DMS79 (cell line): ENCODE data around the gene JAKMIP1.

Source experiments
- DNase-seq: peaks from one replicate; lab custom pipeline; 2025; lab: John Stamatoyannopoulos, UW

The JAKMIP1 gene

GRCh38 chr4:6201580-6202091 lies 1.3 kb upstream of the JAKMIP1 start:
- no peak for DNase-seq

- no peak for DNase-seq
Observed at GRCh38 chr4:6200922-6201362, 593 bp upstream of the JAKMIP1 start.

GRCh38 chr4:6199422-6199921 lies 877 bp downstream of the JAKMIP1 start:
- DNase-seq = no peak

- no peak for DNase-seq
Observed at GRCh38 chr4:6198768-6199421, 1.5 kb downstream of the JAKMIP1 start.

- no peak for DNase-seq
Observed at GRCh38 chr4:6198278-6198677, 2.1 kb downstream of the JAKMIP1 start.

- DNase-seq = no peak
Observed at GRCh38 chr4:6197433-6198174, 2.7 kb downstream of the JAKMIP1 start.

GRCh38 chr4:6196871-6197270 lies 3.5 kb downstream of the JAKMIP1 start:
- no peak for DNase-seq

- no peak for DNase-seq
Observed at GRCh38 chr4:6196324-6196723, 4.0 kb downstream of the JAKMIP1 start.

- DNase-seq = no peak
Observed at GRCh38 chr4:6195602-6196319, 4.6 kb downstream of the JAKMIP1 start.

- no peak for DNase-seq
Observed at GRCh38 chr4:6194458-6195195, 5.7 kb downstream of the JAKMIP1 start.

GRCh38 chr4:6193399-6193798 lies 7.0 kb downstream of the JAKMIP1 start:
- DNase-seq = no peak

GRCh38 chr4:6192245-6192644 lies 8.1 kb downstream of the JAKMIP1 start:
- no peak for DNase-seq

- DNase-seq = no peak
Observed at GRCh38 chr4:6191448-6192130, 8.8 kb downstream of the JAKMIP1 start.

- no peak for DNase-seq
Observed at GRCh38 chr4:6190486-6190885, 9.9 kb downstream of the JAKMIP1 start.

GRCh38 chr4:6189511-6189910 lies 10.8 kb downstream of the JAKMIP1 start:
- DNase-seq = no peak

GRCh38 chr4:6188687-6189305 lies 11.6 kb downstream of the JAKMIP1 start:
- no peak for DNase-seq

- DNase-seq = no peak
Observed at GRCh38 chr4:6184169-6184568, 16.2 kb downstream of the JAKMIP1 start.

- DNase-seq = no peak
Observed at GRCh38 chr4:6183740-6184139, 16.6 kb downstream of the JAKMIP1 start.

GRCh38 chr4:6182376-6183280 lies 17.7 kb downstream of the JAKMIP1 start:
- no peak for DNase-seq
